ENCODE data around the gene LCTL.

GRCh38 chr15:66609876-66610275, 44.1 kb upstream of the LCTL start:
- TF ChIP-seq POLR2A (IDR thresholded peaks at IDR 0.05) (no peak), EP300 (IDR thresholded peaks at IDR 0.05) (no peak)
- TF ChIP-seq, protein P1, sequence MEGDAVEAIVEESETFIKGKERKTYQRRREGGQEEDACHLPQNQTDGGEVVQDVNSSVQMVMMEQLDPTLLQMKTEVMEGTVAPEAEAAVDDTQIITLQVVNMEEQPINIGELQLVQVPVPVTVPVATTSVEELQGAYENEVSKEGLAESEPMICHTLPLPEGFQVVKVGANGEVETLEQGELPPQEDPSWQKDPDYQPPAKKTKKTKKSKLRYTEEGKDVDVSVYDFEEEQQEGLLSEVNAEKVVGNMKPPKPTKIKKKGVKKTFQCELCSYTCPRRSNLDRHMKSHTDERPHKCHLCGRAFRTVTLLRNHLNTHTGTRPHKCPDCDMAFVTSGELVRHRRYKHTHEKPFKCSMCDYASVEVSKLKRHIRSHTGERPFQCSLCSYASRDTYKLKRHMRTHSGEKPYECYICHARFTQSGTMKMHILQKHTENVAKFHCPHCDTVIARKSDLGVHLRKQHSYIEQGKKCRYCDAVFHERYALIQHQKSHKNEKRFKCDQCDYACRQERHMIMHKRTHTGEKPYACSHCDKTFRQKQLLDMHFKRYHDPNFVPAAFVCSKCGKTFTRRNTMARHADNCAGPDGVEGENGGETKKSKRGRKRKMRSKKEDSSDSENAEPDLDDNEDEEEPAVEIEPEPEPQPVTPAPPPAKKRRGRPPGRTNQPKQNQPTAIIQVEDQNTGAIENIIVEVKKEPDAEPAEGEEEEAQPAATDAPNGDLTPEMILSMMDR (IDR thresholded peaks at IDR 0.05), result no peak
